Breast epithelium (tissue), 3 donors: ENCODE results near the gene CNTNAP2.

ENCODE experiments used
- POLR2A ChIP-seq: fragments of 450-650 bp; IDR thresholded peaks from one replicate; pipeline ENCODE4 v1.6.1; 2016; ENCODE audit warnings: antibody characterized with exemption, mild to moderate bottlenecking, moderate library complexity
- POLR2AphosphoS5 ChIP-seq, 3 donors: sonication (generic); formaldehyde crosslinking; IDR thresholded peaks; one replicate each; pipeline ENCODE4 v1.6.1; 2017; ENCODE audit warnings: antibody characterized with exemption in 3 of 3

DNA sequence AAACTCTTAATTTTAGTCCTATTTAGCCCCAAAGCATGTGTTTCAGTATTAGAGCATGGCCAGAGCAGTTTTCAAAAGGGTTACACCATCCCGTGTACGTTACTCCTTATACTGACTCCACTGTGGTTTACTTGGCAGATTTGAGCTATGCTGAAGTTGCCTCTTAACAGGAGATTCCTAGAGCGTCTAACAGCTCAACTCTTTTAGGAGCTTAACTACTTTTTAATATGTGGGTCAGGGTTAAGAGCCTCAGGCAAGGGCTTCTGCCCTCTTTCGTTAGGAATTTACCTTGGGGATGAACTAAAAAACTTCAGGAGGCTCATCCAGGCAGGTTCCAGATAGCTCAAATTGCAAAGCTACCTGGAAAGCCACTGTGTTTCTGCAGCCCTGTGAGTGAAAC lies 1799.2 kb downstream of the CNTNAP2 start:
- no peak for TF ChIP-seq POLR2A
- TF ChIP-seq POLR2AphosphoS5 (IDR thresholded peaks at IDR 0.05): no peak
